GM12892 (cell line): Measurements from ENCODE around the gene ADH5.
A peak's percentile ranks its signal among the peaks of the same experiment; 100 is the strongest.
"Not testable (repeated sequence)": the region's sequence is repeated elsewhere in the genome, so short reads cannot be mapped to it uniquely, and the experiment has no call there.

Experiments
- DNase-seq: peaks from one replicate; pipeline ENCODE4 v3.0.0; 2011; ENCODE audit not compliant: insufficient read length
- FAIRE-seq: peaks from 2 replicates; lab custom pipeline; 2011; peaks lifted over from hg19 to GRCh38; lab: Jason Lieb, UNC
- POLR2A ChIP-seq: IDR thresholded peaks from 2 replicates; pipeline ENCODE4 v1.6.1; 2011; ENCODE audit warnings: low read depth, low read length, control low read depth
- POLR2AphosphoS5 ChIP-seq: IDR thresholded peaks from 2 replicates; pipeline ENCODE4 v1.6.1; 2011; ENCODE audit warnings: low read depth, low read length, control low read depth
- TAF1 ChIP-seq: IDR thresholded peaks from 2 replicates; pipeline ENCODE4 v1.6.1; 2011; ENCODE audit warnings: low read depth, mild to moderate bottlenecking, control low read depth, low read length, borderline replicate concordance

Gene ADH5

GRCh38 chr4:99078931-99079624 is 9.5 kb downstream of the ADH5 start:
- FAIRE-seq = no peak
- DNase-seq = no peak
- no peak for TF ChIP-seq TAF1
- no peak for TF ChIP-seq POLR2A
- TF ChIP-seq POLR2AphosphoS5 = no peak

GRCh38 chr4:99078336-99078735 is 10.3 kb downstream of the ADH5 start:
- FAIRE-seq (no peak), DNase-seq (no peak)
- TF ChIP-seq POLR2A (no peak), POLR2AphosphoS5 (no peak), TAF1 (no peak)

DNA sequence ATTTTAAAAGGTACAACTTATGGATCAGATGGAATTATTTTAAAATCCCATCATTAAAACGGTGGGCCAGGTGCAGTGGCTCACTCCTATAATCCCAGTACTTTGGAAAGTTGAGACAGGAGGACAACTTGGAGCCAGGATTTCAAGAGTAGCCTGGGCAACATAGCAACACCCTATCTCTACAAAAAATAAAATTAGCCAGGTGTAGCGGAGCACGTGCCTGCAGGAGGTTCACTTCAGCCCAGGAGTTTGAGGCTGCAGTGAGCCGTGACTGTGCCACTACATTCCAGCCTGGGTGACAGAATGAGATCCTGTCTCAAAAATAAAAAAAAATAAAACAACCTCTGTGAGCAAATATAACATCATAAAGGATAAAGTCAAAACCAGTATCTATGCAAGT is 11.4 kb downstream of the ADH5 start:
- TF ChIP-seq TAF1 = no peak
- no peak for TF ChIP-seq POLR2AphosphoS5
- no peak for TF ChIP-seq POLR2A
- FAIRE-seq (no peak), DNase-seq (no peak)

GRCh38 chr4:99076292-99076976 is 12.2 kb downstream of the ADH5 start:
- FAIRE-seq (no peak), DNase-seq (no peak)
- TF ChIP-seq POLR2A (no peak), POLR2AphosphoS5 (no peak), TAF1 (no peak)

GRCh38 chr4:99074816-99075215 is 13.8 kb downstream of the ADH5 start:
- DNase-seq = no peak
- TF ChIP-seq TAF1 (no peak), POLR2AphosphoS5 (no peak), POLR2A (no peak)
- no peak for FAIRE-seq

GRCh38 chr4:99071159-99071558 is 17.4 kb downstream of the ADH5 start:
- FAIRE-seq = no peak

GRCh38 chr4:99067617-99068016 is 21.0 kb downstream of the ADH5 start:
- FAIRE-seq (no peak), DNase-seq (no peak)
- TF ChIP-seq POLR2A (no peak), POLR2AphosphoS5 (no peak), TAF1 (no peak)

More at GRCh38 chr4:99071159-99071558, 17.4 kb downstream of the ADH5 start:
- TF ChIP-seq POLR2A (no peak), POLR2AphosphoS5 (no peak), TAF1 (no peak)
- DNase-seq = no peak

- FAIRE-seq, DNase-seq: not testable (repeated sequence)
These were observed 23.1 kb downstream of the ADH5 start for GRCh38 chr4:99065521-99065920.

GRCh38 chr4:99062120-99062519 is 26.5 kb downstream of the ADH5 start:
- TF ChIP-seq POLR2AphosphoS5 (no peak), TAF1 (no peak), POLR2A (no peak)
- no peak for FAIRE-seq
- no peak for DNase-seq

GRCh38 chr4:99061048-99061700 is 27.4 kb downstream of the ADH5 start:
- no peak for TF ChIP-seq POLR2A
- TF ChIP-seq POLR2AphosphoS5 = no peak
- no peak for TF ChIP-seq TAF1
- FAIRE-seq (peak; percentile 14), DNase-seq (no peak)

- DNase-seq = no peak
- FAIRE-seq = no peak
- TF ChIP-seq POLR2A = no peak
- TF ChIP-seq POLR2AphosphoS5 = no peak
- no peak for TF ChIP-seq TAF1
These were observed 29.0 kb downstream of the ADH5 start for GRCh38 chr4:99059550-99059949.
